ENCODE data around the gene DDX4. TPM values are rescaled to one million over a fixed set of nuclear protein-coding genes. Genes with fewer than 3 reads are reported as not detected.

DDX4 gene
- total and polyA plus RNA-seq, 2 donors (not counting 1 experiment from before 2014, with no cell fraction given), result not detected

DNA sequence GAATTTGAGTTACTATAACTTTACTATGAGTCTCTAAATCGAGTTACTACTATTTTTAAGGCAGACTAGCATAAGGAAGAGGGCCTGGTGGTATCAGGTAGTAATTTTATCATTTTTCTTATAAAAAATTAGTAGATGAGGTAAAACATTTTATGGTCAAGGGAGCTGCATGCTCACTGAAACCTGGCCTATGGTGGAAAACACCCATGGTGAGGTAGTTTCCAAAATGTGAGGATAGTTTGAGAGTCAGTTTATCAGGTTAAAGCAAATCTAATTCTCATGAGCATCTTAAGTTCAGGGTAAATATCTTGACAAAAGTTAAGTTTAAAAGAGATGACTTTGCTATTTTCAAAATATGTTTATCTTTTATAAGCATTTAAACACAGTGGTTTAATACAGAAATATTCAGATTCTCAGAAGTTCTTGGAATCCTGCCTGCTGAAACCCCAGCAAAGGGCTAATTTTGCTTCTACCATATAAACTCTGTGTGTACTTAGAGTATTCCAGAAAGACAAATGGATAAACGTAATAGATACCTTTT is 10.0 kb downstream of the DDX4 start:
- H3K27me3 ChIP-seq (ENCODE audit: control insufficient read depth, insufficient read depth, low read length), result no peaks in the 10 kb centered on the region
- H3K27ac ChIP-seq (ENCODE audit: insufficient read depth, low read length), result no peak overlapping the region
- H3K36me3 ChIP-seq (ENCODE audit: control insufficient read depth, insufficient read depth, low read length), result no peaks in the 10 kb centered on the region
- no peaks in the 10 kb centered on the region for H4K20me1 ChIP-seq (ENCODE audit: control insufficient read depth, extremely low read depth, insufficient read depth, low read length)
- TF ChIP-seq EZH2 (IDR thresholded peaks at IDR 0.05; ENCODE audit: low read length, missing control alignments), result no peak
- TF ChIP-seq, protein P1, sequence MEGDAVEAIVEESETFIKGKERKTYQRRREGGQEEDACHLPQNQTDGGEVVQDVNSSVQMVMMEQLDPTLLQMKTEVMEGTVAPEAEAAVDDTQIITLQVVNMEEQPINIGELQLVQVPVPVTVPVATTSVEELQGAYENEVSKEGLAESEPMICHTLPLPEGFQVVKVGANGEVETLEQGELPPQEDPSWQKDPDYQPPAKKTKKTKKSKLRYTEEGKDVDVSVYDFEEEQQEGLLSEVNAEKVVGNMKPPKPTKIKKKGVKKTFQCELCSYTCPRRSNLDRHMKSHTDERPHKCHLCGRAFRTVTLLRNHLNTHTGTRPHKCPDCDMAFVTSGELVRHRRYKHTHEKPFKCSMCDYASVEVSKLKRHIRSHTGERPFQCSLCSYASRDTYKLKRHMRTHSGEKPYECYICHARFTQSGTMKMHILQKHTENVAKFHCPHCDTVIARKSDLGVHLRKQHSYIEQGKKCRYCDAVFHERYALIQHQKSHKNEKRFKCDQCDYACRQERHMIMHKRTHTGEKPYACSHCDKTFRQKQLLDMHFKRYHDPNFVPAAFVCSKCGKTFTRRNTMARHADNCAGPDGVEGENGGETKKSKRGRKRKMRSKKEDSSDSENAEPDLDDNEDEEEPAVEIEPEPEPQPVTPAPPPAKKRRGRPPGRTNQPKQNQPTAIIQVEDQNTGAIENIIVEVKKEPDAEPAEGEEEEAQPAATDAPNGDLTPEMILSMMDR (conservative IDR thresholded peaks at IDR 0.05 in 1 of 2, IDR thresholded peaks at IDR 0.05 in 1 of 2; ENCODE audit: low read depth in 1 of 2, low read length in 2 of 2), result no peak
- DNase-seq (ENCODE audit: low read depth in 2 of 2), result no peak
- H3K79me2 ChIP-seq (ENCODE audit: control insufficient read depth, insufficient read depth, low read length), result no peaks in the 10 kb centered on the region
- no peak overlapping the region for H2AFZ ChIP-seq (ENCODE audit: low read length)
- no peak overlapping the region for H3K9ac ChIP-seq (ENCODE audit: insufficient read depth, low read length)
- H3K4me1 ChIP-seq (ENCODE audit: control insufficient read depth, extremely low read depth, insufficient read depth, low read length), result no peaks in the 10 kb centered on the region
- no peak overlapping the region for H3K4me3 ChIP-seq (replicated peaks in 1 of 4; ENCODE audit: control extremely low read depth in 1 of 4, insufficient read depth in 1 of 4, low read depth in 3 of 4, low read length in 4 of 4)
- H3K4me2 ChIP-seq (ENCODE audit: extremely low read depth, insufficient read depth, low read length), result no peak overlapping the region
- H3K9me3 ChIP-seq (ENCODE audit: control insufficient read depth, insufficient read depth, low read depth, low read length), result no peaks in the 10 kb centered on the region

DNA sequence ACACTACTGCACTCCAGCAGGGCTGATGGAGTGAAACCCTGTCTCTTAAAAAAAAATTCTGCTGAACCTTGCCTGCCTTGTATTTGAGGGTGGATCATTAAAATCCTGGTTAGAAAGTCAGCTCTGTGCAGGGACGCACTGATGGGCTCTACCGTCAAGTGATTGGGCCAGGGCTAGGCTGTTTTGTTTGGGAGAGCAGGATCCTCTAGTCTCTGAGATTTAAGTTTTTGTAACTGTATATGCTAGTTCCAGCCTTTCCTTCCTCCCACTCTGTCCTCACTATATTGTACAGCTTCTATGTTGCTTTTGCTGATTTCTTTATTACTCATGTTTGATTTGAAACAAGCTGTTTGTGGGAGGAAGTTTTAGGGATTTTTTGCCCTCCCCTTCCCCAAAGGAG is 11.5 kb downstream of the DDX4 start:
- TF ChIP-seq, protein P1 (conservative IDR thresholded peaks at IDR 0.05 in 1 of 2, IDR thresholded peaks at IDR 0.05 in 1 of 2; ENCODE audit: low read depth in 1 of 2, low read length in 2 of 2), result no peak
- no peak for TF ChIP-seq EZH2 (IDR thresholded peaks at IDR 0.05; ENCODE audit: low read length, missing control alignments)
- no peak overlapping the region for H3K27ac ChIP-seq (ENCODE audit: insufficient read depth, low read length)
- H3K79me2 ChIP-seq (ENCODE audit: control insufficient read depth, insufficient read depth, low read length), result no peaks in the 10 kb centered on the region
- no peaks in the 10 kb centered on the region for H3K36me3 ChIP-seq (ENCODE audit: control insufficient read depth, insufficient read depth, low read length)
- DNase-seq (ENCODE audit: low read depth in 2 of 2), result no peak
- no peaks in the 10 kb centered on the region for H3K9me3 ChIP-seq (ENCODE audit: control insufficient read depth, insufficient read depth, low read depth, low read length)
- no peak overlapping the region for H3K4me2 ChIP-seq (ENCODE audit: extremely low read depth, insufficient read depth, low read length)
- H3K9ac ChIP-seq (ENCODE audit: insufficient read depth, low read length), result no peak overlapping the region
- H3K4me3 ChIP-seq (replicated peaks in 1 of 4; ENCODE audit: control extremely low read depth in 1 of 4, insufficient read depth in 1 of 4, low read depth in 3 of 4, low read length in 4 of 4), result no peak overlapping the region
- no peaks in the 10 kb centered on the region for H3K27me3 ChIP-seq (ENCODE audit: control insufficient read depth, insufficient read depth, low read length)
- no peaks in the 10 kb centered on the region for H3K4me1 ChIP-seq (ENCODE audit: control insufficient read depth, extremely low read depth, insufficient read depth, low read length)
- no peak overlapping the region for H2AFZ ChIP-seq (ENCODE audit: low read length)
- H4K20me1 ChIP-seq (ENCODE audit: control insufficient read depth, extremely low read depth, insufficient read depth, low read length), result no peaks in the 10 kb centered on the region

DNA sequence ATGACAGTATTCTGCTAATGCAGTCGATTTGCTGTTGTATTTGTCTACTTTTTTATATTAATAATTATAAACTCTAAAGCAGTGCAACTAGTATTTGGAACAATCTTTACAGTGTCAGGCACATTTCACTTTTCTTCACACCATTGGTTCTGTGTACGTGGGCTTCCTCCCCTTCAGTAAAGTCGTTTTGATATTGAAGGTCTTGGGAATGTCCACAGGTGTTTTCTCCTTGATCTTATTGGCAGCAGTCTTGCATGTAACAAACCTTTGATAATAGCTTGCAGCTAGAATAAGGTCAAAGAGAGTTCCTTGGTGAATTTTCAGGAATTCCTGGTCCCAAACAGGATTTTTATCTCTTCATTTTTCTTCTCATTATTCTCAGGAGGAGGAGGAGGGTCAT is 12.2 kb downstream of the DDX4 start:
- Histone ChIP-seq H3K27ac (ENCODE audit: insufficient read depth, low read length) (no peak overlapping the region), H3K9ac (ENCODE audit: insufficient read depth, low read length) (no peak overlapping the region), H3K27me3 (ENCODE audit: control insufficient read depth, insufficient read depth, low read length) (no peaks in the 10 kb centered on the region), H2AFZ (ENCODE audit: low read length) (no peak overlapping the region), H3K4me1 (ENCODE audit: control insufficient read depth, extremely low read depth, insufficient read depth, low read length) (no peaks in the 10 kb centered on the region), H4K20me1 (ENCODE audit: control insufficient read depth, extremely low read depth, insufficient read depth, low read length) (no peaks in the 10 kb centered on the region), H3K4me2 (ENCODE audit: extremely low read depth, insufficient read depth, low read length) (no peak overlapping the region), H3K36me3 (ENCODE audit: control insufficient read depth, insufficient read depth, low read length) (no peaks in the 10 kb centered on the region), H3K9me3 (ENCODE audit: control insufficient read depth, insufficient read depth, low read depth, low read length) (no peaks in the 10 kb centered on the region), H3K4me3 (replicated peaks in 1 of 4; ENCODE audit: control extremely low read depth in 1 of 4, insufficient read depth in 1 of 4, low read depth in 3 of 4, low read length in 4 of 4) (no peak overlapping the region), H3K79me2 (ENCODE audit: control insufficient read depth, insufficient read depth, low read length) (no peaks in the 10 kb centered on the region)
- no peak for DNase-seq (ENCODE audit: low read depth in 2 of 2)
- TF ChIP-seq, protein P1 (conservative IDR thresholded peaks at IDR 0.05 in 1 of 2, IDR thresholded peaks at IDR 0.05 in 1 of 2; ENCODE audit: low read depth in 1 of 2, low read length in 2 of 2), result no peak
- TF ChIP-seq EZH2 (IDR thresholded peaks at IDR 0.05; ENCODE audit: low read length, missing control alignments), result no peak

Data from fibroblast of lung (primary cell).